Astrocyte of the spinal cord (primary cell): ENCODE results near the gene BAK1.
"Not testable (repeated sequence)": the region's sequence is repeated elsewhere in the genome, so short reads cannot be mapped to it uniquely, and the experiment has no call there.

Source experiments
- DNase-seq: peaks from one replicate; pipeline ENCODE4 v3.0.0; 2011; ENCODE audit warnings: low read depth, low spot score
- H3K4me3 ChIP-seq: 2 replicates; pipeline ENCODE4 v1.5.1; 2011; ENCODE audit warnings: low read depth, mild to moderate bottlenecking, low read length, moderate library complexity
- in situ Hi-C: cut with HindIII; loops from 2 replicates; pipeline ENCODE4 v1.10.0; 2017; ENCODE audit warnings: low sequenced_read_pairs
- TF ChIP-seq, protein P1 (sequence below): IDR thresholded peaks from 2 replicates; pipeline ENCODE4 v1.5.1; 2012; ENCODE audit warnings: low read depth, mild to moderate bottlenecking, low read length, inconsistent platforms

The BAK1 gene

DNA sequence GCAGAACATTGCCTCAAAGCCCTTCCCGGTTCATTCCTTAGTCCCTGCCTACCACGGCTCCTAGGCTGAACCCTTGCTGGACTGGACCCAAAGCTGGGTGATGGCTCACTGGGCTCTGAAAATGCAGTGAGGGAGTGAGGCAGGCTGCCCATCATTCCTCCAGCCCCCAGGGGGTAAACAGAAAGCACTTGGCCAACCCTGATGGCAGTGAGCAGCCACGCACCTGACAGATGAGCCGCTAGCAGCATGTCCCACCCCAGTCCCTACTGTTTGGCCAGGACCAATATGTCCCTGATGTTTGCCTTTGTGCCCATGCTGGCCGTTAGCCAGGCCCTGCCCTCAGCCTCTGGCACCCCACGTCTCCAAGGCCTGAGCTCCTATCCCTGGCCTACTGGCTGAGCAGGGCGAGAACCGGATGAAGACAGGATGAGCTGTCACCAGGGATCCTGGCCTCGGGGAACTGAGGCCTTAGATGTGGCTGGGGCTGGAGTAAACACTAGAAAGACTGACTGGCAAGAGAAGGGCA is 19.4 kb upstream of the BAK1 start:
- in situ Hi-C loops, result no loop called here
- no peak for DNase-seq
- H3K4me3 ChIP-seq, result no peak overlapping the region
- TF ChIP-seq, protein P1, sequence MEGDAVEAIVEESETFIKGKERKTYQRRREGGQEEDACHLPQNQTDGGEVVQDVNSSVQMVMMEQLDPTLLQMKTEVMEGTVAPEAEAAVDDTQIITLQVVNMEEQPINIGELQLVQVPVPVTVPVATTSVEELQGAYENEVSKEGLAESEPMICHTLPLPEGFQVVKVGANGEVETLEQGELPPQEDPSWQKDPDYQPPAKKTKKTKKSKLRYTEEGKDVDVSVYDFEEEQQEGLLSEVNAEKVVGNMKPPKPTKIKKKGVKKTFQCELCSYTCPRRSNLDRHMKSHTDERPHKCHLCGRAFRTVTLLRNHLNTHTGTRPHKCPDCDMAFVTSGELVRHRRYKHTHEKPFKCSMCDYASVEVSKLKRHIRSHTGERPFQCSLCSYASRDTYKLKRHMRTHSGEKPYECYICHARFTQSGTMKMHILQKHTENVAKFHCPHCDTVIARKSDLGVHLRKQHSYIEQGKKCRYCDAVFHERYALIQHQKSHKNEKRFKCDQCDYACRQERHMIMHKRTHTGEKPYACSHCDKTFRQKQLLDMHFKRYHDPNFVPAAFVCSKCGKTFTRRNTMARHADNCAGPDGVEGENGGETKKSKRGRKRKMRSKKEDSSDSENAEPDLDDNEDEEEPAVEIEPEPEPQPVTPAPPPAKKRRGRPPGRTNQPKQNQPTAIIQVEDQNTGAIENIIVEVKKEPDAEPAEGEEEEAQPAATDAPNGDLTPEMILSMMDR, result no peak

DNA sequence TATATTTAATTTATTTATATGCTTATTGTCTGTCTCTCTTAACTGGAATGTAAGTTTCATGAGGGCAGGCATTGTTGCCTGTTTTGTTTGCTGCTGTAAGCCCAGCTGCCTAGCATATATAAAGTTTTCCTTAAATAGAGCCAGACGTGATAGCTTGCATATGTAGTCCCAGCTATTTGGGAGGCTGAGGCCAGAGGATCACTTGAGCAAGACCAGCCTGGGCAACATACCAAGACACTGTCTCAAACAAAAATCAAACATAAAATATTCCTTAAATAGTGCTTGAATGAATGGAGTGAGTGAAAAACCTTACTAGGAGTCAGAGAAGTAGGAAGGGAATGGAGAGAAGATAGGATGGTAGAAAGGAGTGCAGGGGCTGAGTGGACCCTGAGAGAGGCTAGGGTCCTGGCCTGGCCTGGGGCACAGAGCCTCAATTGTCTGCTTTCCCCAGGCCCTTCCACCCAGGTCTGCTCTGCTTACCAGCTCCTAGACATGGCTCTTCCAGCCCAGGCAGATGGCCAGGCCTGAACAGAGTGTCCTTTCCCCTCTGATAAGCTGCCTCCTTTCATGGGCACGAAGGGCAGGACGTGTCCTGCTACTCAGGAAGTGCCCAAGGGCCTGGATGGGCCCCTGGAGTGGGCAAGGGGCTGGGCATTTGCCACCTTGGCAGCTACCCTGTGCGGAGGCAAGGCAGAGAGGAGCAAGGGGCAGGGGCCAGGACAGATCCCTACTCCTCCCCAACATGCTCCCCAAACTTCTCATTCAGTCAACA is 17.7 kb upstream of the BAK1 start:
- H3K4me3 ChIP-seq, result no peak overlapping the region
- TF ChIP-seq, protein P1, result no peak
- in situ Hi-C loops, result no loop called here
- DNase-seq, result no peak

DNA sequence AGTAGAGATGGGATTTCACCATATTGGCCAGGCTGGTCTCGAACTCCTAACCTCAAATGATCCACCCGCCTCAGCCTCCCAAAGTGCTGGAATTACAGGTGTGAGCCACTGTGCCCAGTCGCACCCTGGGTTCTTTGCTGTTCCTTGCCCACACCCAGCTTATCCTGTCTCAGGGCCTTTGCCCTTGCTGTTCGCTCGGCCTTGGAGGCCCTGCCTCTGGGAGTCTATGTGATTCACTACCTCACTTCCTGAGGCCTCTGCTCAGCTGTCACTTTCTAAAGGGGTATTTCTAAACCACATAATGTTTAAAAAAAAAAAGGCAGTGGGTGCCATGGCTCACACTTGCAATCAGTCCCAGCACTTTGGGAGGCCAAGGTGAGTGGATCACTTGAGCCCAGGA is 16.8 kb upstream of the BAK1 start:
- DNase-seq, H3K4me3 ChIP-seq, in situ Hi-C loops: not testable (repeated sequence)

DNA sequence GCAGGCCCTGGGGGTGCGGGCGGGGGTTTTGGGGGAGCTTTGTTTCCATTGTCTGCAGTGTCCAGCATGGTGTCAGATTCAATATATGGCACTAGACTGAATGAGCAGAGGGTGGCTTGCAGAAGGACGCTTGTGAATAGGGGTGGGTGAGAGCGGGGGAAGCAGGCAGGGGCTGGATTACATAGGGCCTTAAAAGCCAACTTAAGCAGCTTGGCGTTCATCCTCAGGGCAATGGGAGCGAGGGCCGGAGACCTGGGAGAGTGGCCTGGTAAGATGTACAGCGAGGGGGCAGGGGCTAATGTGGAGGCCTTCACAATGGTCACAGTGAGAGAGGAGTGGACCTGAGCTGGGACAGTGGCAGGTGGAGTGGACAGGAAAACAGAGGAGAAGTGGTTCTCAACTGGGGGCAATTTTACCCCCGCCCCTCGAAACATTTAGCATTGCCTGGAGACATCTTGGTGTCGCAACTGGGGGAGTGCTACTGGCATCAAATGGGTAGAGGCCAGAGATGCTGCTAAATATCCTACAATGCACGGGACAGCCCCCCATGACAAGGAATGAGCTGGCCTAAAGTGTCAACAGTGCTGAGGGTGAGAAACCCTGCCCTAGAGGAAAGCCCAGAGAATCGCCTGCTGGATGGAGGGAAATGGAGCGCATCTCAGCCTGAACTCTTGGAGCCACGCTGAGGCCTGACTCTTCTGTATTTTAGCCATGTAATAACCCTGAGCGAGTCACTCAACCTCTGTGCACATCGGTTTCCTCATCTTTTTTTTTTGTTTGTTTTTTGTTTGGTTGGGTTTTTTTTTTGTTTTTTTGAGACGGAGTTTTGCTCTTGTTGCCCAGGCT is 15.1 kb upstream of the BAK1 start:
- TF ChIP-seq, protein P1, result no peak
- DNase-seq, result no peak
- H3K4me3 ChIP-seq, result no peak overlapping the region
- in situ Hi-C loops, result no loop called here

DNA sequence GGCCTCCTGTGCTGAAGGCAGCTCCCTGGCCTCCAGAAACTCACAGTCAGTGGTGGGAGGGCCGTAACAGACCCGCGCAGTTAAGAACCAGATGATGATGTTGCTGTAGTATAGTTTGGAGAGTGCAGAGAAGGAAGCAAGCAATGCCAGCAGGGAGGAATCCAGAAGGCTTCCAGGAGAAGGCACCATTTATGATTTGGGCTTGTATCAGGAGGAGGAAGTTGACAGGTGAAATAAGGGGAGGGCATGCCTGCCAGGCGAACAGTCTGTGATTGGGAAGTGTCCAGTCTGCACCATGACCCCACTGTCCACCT is 13.3 kb upstream of the BAK1 start:
- in situ Hi-C loops, result no loop called here
- DNase-seq, result no peak
- TF ChIP-seq, protein P1, result no peak
- H3K4me3 ChIP-seq, result no peak overlapping the region

DNA sequence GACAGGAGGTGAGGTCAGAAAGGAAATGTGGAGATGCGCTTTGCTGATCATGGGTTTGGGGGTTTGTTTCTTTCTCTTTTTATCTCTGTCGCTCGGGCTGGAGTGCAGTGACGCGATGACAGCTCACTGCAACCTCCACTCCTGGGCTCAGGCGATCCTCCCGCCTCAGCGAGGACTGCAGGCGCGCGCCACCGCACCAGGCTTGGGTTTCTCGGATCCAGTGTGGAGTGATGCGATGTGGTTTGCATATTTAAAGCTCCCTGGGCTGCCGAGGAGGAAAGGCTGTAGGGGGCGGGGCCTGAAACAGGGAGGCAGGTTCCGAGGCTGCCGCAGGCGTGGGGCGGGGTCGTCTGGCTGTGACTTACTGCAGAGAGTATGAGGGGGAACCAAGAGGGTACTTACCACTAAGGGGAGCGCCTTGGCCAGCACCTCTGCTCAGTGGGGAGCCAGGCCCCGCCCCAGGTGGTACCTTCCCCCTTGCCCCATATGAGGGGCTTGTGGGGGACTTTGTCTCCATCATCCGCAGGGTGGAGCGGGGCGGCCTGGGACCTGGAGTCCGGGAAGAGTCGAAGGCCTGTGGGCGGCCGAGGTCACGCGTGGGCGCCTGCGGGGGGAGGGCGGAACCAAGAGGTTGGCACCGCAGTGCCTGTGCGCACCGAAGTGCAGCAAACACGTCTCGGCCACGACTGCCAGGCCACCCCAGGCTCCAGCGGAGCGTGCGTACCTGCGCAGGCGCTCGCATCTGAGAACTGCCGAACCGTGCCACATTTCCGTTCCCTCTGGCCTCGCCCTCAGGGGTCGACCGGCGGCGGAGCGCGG is 12.7 kb upstream of the BAK1 start:
- in situ Hi-C loops, result no loop called here
- TF ChIP-seq, protein P1, result no peak
- DNase-seq, result no peak
- no peak overlapping the region for H3K4me3 ChIP-seq
